PC-3 (cell line): ENCODE results near the gene NAP1L4. TPM values are rescaled to one million over a fixed set of nuclear protein-coding genes. Genes with fewer than 3 reads are reported as not detected.

Experiments
- ATAC-seq: fragments of 200-7000 bp; cut with Tn5 transposase; 2 replicates; pipeline ENCODE4 v1.9.1; 2020; ENCODE audit warnings: mild to moderate bottlenecking, moderate library complexity
- BruUV-seq: library from RNA; stranded (reverse); fragments of 400-500 nt; replicated peaks from 2 replicates; lab custom pipeline; 2021; lab: Mats Ljungman, UMichigan
- CTCF ChIA-PET: fragments of 300-600 bp; sonication (Branson Sonifier 250); formaldehyde crosslinking; loops from one replicate; lab custom pipeline; 2022; ENCODE audit warnings: antibody characterized with exemption; lab: Charles Lee
- POLR2A ChIA-PET: fragments of 300-600 bp; sonication (Branson Sonifier 250); formaldehyde crosslinking; loops from one replicate; lab custom pipeline; 2022; ENCODE audit warnings: antibody characterized with exemption; ENCODE audit not compliant: unreplicated experiment; lab: Charles Lee
- DNase-seq: peaks from one replicate; pipeline ENCODE4 v3.0.0-alpha.2; 2015
- H2AFZ ChIP-seq: fragments of 300-600 bp; sonication (generic); 2 replicates; pipeline ENCODE4 v1.6.0; 2016; ENCODE audit warnings: antibody characterized with exemption, low read length
- H3F3A ChIP-seq: fragments of 300-600 bp; sonication (generic); one replicate; pipeline ENCODE4 v1.6.0; 2017; ENCODE audit warnings: antibody characterized with exemption, low read length, control low read depth, mild to moderate bottlenecking; ENCODE audit not compliant: unreplicated experiment
- H3K27ac ChIP-seq: fragments of 300-600 bp; sonication (generic); 2 replicates; pipeline ENCODE4 v1.5.1; 2016; ENCODE audit warnings: mild to moderate bottlenecking, low read length
- H3K27me3 ChIP-seq: fragments of 300-600 bp; sonication (generic); 2 replicates; pipeline ENCODE4 v1.6.1; 2016; ENCODE audit warnings: low read length, mixed read lengths
- H3K36me3 ChIP-seq: fragments of 300-600 bp; sonication (generic); 2 replicates; pipeline ENCODE4 v1.6.1; 2016; ENCODE audit warnings: low read depth, mixed run types, low read length, mixed read lengths
- H3K4me1 ChIP-seq: fragments of 300-600 bp; sonication (generic); 2 replicates; pipeline ENCODE4 v1.5.1; 2016; ENCODE audit warnings: low read length; ENCODE audit not compliant: insufficient read depth
- H3K4me2 ChIP-seq: fragments of 300-600 bp; sonication (generic); 2 replicates; pipeline ENCODE4 v1.6.0; 2016; ENCODE audit warnings: low read length
- H3K4me3 ChIP-seq: fragments of 300-600 bp; sonication (generic); 2 replicates; pipeline ENCODE4 v1.5.1; 2016; ENCODE audit warnings: mild to moderate bottlenecking, low read length, mixed read lengths
- H3K79me2 ChIP-seq: fragments of 300-600 bp; sonication (generic); 2 replicates; pipeline ENCODE4 v1.6.1; 2017; ENCODE audit warnings: low read length, mixed read lengths
- H3K9ac ChIP-seq: fragments of 300-600 bp; sonication (generic); 2 replicates; pipeline ENCODE4 v1.6.0; 2016; ENCODE audit warnings: mild to moderate bottlenecking, low read length
- H3K9me2 ChIP-seq: fragments of 300-600 bp; sonication (generic); replicated peaks from 2 replicates; pipeline ENCODE4 v1.6.1; 2016; ENCODE audit warnings: mixed run types, low read length, mixed read lengths
- H3K9me3 ChIP-seq: fragments of 300-600 bp; sonication (generic); 2 replicates; pipeline ENCODE4 v1.6.1; 2016; ENCODE audit warnings: low read length, mixed read lengths
- H4K20me1 ChIP-seq: fragments of 300-600 bp; sonication (generic); 2 replicates; pipeline ENCODE4 v1.6.1; 2016; ENCODE audit warnings: low read length, mixed read lengths
- CTCF ChIP-seq: fragments of 300-600 bp; sonication (generic); conservative IDR thresholded peaks from 2 replicates; pipeline ENCODE4 v1.5.1; 2017; ENCODE audit warnings: antibody characterized with exemption, low read depth, mild to moderate bottlenecking, low read length
- EZH2 ChIP-seq: fragments of 300-600 bp; sonication (generic); IDR thresholded peaks from one replicate; pipeline ENCODE4 v1.6.1; 2017; ENCODE audit warnings: antibody characterized with exemption, mild to moderate bottlenecking, low read length; ENCODE audit not compliant: unreplicated experiment
- EZH2phosphoT487 ChIP-seq: fragments of 300-600 bp; sonication (generic); IDR thresholded peaks from 2 replicates; pipeline ENCODE4 v1.6.1; 2018; ENCODE audit warnings: mild to moderate bottlenecking, antibody characterized with exemption, low read length, borderline replicate concordance
- intact Hi-C: fragments of 100-400 bp; cut with micrococcal nuclease; formaldehyde crosslinking; loops from 2 replicates; pipeline ENCODE4 v1.9.0; 2023
- total RNA-seq: library from RNA; depleted of rRNA; stranded (reverse); fragments of >200 nt; gene quantifications from 2 replicates; pipeline ENCODE4 v1.2.3, GENCODE V29; 2014

NAP1L4 gene
- total RNA-seq, 1 experiment from 2014 or later: 115 TPM

DNA sequence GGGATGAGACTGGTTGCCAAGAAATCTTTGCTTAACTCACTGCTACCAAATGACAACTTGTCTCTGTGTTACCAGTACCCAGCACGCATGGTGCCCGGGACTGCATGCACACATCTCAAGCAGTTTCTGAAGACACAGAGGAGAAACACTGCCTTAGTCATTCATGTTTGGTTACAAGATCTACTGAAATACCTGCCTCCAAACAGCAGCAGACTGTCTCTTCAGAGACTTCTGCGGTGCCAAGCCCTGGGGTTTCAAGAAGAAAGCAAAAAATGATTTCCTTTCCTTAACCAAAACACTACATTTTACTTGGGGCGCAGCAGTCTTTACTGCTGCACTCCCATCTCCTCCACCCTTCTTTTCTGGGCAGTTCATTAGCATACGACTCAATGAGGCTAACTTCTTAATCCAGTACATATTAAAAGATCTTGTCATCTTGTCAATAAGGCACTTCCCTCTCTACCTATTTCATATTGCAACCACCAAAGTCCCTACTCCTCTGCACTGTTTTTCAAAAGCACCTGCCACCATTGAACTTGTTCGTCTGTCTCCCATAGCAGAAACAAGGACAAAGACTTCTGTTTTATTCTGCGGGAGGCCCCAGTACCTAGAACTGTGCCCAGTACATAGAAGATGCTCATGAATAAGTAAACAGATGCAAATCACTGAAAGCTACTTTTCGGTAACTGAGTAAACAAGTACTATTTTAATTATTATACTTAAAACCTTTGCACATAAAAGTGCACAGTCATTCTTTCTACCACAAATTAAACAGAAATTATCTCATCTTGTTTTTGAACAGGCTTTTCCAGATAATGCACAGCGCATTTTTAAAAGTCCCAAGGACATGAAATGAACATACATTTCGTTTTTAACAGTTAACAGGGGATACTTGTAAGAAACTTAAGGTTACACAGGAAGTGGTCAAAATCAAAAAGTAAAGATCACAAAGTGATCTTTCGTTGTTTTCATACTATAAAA, 4.0 kb downstream of the NAP1L4 start:
- H3K27me3 ChIP-seq: no peaks in the 10 kb centered on the region
- H3K79me2 ChIP-seq: peaks cover 87% of the 10 kb centered on the region
- peak overlapping the region; percentile 95 for H3K4me2 ChIP-seq
- peak overlapping the region; percentile 35 for H3K27ac ChIP-seq
- no peak for ATAC-seq
- H3K9ac ChIP-seq: peak overlapping the region; percentile 99
- no peak overlapping the region for H2AFZ ChIP-seq
- TF ChIP-seq CTCF (no peak), EZH2 (no peak), EZH2phosphoT487 (no peak)
- CTCF ChIA-PET: no interaction called here
- intact Hi-C loops: loop anchor here (5.0 kb wide), 1 partner anchor 229 kb away; the partner anchor contains the start of gene MRGPRG
- H3K36me3 ChIP-seq: peaks cover 15% of the 10 kb centered on the region; the same call in 1 of the 2 replicates
- H3F3A ChIP-seq: no peaks in the 10 kb centered on the region
- H3K4me1 ChIP-seq: peaks cover 23% of the 10 kb centered on the region
- no peaks in the 10 kb centered on the region for H3K9me3 ChIP-seq
- POLR2A ChIA-PET: interaction anchor here (0.5 kb wide), 1 partner anchor 59 kb away, joined by 3 read pairs; no protein-coding TSS in a partner anchor
- H4K20me1 ChIP-seq: peaks cover 46% of the 10 kb centered on the region
- H3K9me2 ChIP-seq: no peaks in the 10 kb centered on the region
- peak; percentile 30 for DNase-seq
- peak overlapping the region; percentile 94 for H3K4me3 ChIP-seq
- BruUV-seq: no TSS peak

DNA sequence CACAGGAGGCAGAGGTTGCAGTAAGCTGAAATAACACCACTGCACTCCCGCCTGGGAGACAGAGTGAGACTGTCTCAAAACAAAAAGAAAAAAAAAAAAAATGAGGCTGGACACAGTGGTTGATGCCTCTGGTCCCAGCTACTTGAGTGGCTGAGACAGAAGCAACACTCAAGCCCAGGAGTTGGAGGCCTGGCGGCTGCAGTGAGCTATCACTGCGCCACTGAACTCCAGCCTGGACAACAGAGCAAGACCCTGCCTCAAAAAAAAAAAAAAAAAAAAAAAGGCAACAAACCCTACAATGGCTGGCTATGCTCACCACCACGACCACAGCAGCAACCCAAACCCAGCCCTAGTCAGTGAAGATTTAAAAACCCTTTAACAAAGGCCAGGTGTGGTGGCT, 8.2 kb downstream of the NAP1L4 start:
- POLR2A ChIA-PET: no interaction called here
- CTCF ChIA-PET: interaction anchor here (0.6 kb wide), 1 partner anchor 140 kb away, joined by 4 read pairs; no protein-coding TSS in a partner anchor
- Histone ChIP-seq H3K9me2 (no peaks in the 10 kb centered on the region), H4K20me1 (peaks cover 43% of the 10 kb centered on the region), H3K9me3 (no peaks in the 10 kb centered on the region), H3K27me3 (no peaks in the 10 kb centered on the region), H3K27ac (no peak overlapping the region), H3K4me2 (no peak overlapping the region), H3F3A (no peaks in the 10 kb centered on the region), H3K4me1 (peaks cover 13% of the 10 kb centered on the region), H2AFZ (no peak overlapping the region), H3K4me3 (no peak overlapping the region), H3K9ac (no peak overlapping the region), H3K79me2 (peaks cover 99% of the 10 kb centered on the region), H3K36me3 (peaks cover 18% of the 10 kb centered on the region; the same call in 1 of the 2 replicates)
- ATAC-seq (no peak), DNase-seq (no peak)
- intact Hi-C loops: no loop called here
- TF ChIP-seq EZH2phosphoT487: no peak
- TF ChIP-seq CTCF: no peak
- TF ChIP-seq EZH2: no peak
- no TSS peak for BruUV-seq

DNA sequence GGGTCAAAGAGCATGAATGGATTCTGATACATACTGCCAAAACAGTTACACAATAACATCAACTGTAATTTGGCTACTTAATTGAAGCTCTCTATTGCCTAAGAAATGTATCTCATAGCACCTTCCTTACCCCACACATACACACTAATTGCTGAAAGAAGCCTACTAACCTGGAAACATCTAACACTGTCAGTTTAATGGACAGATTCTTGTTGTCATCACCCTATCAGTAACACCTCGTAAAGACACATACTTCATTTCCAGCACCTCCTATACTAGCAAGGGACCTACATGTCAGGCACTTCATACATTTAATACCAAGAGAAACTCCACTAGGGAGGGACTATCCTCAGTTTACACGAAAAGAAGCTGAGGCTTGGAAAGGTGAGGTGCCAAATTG, 9.9 kb downstream of the NAP1L4 start:
- Histone ChIP-seq H3K9me3 (no peaks in the 10 kb centered on the region), H3K27ac (no peak overlapping the region), H2AFZ (no peak overlapping the region), H4K20me1 (peaks cover 31% of the 10 kb centered on the region), H3K9me2 (no peaks in the 10 kb centered on the region), H3K4me1 (no peaks in the 10 kb centered on the region), H3K9ac (no peak overlapping the region), H3K27me3 (no peaks in the 10 kb centered on the region), H3K4me2 (no peak overlapping the region), H3K79me2 (peaks cover 99% of the 10 kb centered on the region), H3K4me3 (no peak overlapping the region), H3K36me3 (peaks cover 32% of the 10 kb centered on the region; the same call in 1 of the 2 replicates), H3F3A (no peaks in the 10 kb centered on the region)
- ATAC-seq (no peak), DNase-seq (no peak)
- ChIA-PET CTCF (no interaction called here), POLR2A (no interaction called here)
- no TSS peak for BruUV-seq
- intact Hi-C loops: no loop called here
- TF ChIP-seq EZH2phosphoT487 (no peak), CTCF (no peak), EZH2 (no peak)
